ENCODE results near the gene PRDX2.

PRDX2 gene

GRCh38 chr19:12751635-12752034, 50.0 kb downstream of the PRDX2 start, which contains the start of gene BEST2:
BEST2 (plus strand) TSS chr19:12751791; CDS start chr19:12752593, 802 bp downstream.
- DNase-seq: no peak

GRCh38 chr19:12750851-12751250, 50.7 kb downstream of the PRDX2 start:
- DNase-seq: no peak

- DNase-seq: no peak
Measured at GRCh38 chr19:12749938-12750521, 51.6 kb downstream of the PRDX2 start.

- DNase-seq: no peak
Measured at GRCh38 chr19:12748489-12748888, 53.1 kb downstream of the PRDX2 start.

All from NCI-H1930 (cell line).